ENCODE data around the gene GRK2.

DNA sequence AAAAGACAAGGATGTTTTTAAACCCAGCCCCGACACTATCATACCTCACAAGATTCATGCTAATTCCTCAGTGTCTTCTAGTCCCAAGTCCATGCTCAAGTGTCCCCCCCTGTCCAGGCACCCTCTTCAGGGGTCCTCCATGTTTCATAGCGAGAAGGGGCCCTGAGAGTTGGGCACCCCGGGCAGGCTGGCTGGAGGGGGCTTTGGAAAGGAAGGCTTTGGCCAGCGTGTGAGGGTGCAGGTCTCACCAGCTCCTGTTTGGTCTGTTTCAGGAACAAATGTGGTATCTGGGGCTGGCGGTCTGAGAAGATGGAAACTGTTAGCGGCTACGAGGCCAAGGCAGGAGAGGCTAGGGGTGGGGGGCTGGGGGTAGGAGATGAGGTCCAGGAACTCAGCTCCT, 32.5 kb downstream of the GRK2 start:
- TF ChIP-seq, protein P1, sequence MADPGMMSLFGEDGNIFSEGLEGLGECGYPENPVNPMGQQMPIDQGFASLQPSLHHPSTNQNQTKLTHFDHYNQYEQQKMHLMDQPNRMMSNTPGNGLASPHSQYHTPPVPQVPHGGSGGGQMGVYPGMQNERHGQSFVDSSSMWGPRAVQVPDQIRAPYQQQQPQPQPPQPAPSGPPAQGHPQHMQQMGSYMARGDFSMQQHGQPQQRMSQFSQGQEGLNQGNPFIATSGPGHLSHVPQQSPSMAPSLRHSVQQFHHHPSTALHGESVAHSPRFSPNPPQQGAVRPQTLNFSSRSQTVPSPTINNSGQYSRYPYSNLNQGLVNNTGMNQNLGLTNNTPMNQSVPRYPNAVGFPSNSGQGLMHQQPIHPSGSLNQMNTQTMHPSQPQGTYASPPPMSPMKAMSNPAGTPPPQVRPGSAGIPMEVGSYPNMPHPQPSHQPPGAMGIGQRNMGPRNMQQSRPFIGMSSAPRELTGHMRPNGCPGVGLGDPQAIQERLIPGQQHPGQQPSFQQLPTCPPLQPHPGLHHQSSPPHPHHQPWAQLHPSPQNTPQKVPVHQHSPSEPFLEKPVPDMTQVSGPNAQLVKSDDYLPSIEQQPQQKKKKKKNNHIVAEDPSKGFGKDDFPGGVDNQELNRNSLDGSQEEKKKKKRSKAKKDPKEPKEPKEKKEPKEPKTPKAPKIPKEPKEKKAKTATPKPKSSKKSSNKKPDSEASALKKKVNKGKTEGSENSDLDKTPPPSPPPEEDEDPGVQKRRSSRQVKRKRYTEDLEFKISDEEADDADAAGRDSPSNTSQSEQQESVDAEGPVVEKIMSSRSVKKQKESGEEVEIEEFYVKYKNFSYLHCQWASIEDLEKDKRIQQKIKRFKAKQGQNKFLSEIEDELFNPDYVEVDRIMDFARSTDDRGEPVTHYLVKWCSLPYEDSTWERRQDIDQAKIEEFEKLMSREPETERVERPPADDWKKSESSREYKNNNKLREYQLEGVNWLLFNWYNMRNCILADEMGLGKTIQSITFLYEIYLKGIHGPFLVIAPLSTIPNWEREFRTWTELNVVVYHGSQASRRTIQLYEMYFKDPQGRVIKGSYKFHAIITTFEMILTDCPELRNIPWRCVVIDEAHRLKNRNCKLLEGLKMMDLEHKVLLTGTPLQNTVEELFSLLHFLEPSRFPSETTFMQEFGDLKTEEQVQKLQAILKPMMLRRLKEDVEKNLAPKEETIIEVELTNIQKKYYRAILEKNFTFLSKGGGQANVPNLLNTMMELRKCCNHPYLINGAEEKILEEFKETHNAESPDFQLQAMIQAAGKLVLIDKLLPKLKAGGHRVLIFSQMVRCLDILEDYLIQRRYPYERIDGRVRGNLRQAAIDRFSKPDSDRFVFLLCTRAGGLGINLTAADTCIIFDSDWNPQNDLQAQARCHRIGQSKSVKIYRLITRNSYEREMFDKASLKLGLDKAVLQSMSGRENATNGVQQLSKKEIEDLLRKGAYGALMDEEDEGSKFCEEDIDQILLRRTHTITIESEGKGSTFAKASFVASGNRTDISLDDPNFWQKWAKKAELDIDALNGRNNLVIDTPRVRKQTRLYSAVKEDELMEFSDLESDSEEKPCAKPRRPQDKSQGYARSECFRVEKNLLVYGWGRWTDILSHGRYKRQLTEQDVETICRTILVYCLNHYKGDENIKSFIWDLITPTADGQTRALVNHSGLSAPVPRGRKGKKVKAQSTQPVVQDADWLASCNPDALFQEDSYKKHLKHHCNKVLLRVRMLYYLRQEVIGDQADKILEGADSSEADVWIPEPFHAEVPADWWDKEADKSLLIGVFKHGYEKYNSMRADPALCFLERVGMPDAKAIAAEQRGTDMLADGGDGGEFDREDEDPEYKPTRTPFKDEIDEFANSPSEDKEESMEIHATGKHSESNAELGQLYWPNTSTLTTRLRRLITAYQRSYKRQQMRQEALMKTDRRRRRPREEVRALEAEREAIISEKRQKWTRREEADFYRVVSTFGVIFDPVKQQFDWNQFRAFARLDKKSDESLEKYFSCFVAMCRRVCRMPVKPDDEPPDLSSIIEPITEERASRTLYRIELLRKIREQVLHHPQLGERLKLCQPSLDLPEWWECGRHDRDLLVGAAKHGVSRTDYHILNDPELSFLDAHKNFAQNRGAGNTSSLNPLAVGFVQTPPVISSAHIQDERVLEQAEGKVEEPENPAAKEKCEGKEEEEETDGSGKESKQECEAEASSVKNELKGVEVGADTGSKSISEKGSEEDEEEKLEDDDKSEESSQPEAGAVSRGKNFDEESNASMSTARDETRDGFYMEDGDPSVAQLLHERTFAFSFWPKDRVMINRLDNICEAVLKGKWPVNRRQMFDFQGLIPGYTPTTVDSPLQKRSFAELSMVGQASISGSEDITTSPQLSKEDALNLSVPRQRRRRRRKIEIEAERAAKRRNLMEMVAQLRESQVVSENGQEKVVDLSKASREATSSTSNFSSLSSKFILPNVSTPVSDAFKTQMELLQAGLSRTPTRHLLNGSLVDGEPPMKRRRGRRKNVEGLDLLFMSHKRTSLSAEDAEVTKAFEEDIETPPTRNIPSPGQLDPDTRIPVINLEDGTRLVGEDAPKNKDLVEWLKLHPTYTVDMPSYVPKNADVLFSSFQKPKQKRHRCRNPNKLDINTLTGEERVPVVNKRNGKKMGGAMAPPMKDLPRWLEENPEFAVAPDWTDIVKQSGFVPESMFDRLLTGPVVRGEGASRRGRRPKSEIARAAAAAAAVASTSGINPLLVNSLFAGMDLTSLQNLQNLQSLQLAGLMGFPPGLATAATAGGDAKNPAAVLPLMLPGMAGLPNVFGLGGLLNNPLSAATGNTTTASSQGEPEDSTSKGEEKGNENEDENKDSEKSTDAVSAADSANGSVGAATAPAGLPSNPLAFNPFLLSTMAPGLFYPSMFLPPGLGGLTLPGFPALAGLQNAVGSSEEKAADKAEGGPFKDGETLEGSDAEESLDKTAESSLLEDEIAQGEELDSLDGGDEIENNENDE (IDR thresholded peaks at IDR 0.05; ENCODE audit: low read depth, low read length) = no peak
- TF ChIP-seq, protein P2, sequence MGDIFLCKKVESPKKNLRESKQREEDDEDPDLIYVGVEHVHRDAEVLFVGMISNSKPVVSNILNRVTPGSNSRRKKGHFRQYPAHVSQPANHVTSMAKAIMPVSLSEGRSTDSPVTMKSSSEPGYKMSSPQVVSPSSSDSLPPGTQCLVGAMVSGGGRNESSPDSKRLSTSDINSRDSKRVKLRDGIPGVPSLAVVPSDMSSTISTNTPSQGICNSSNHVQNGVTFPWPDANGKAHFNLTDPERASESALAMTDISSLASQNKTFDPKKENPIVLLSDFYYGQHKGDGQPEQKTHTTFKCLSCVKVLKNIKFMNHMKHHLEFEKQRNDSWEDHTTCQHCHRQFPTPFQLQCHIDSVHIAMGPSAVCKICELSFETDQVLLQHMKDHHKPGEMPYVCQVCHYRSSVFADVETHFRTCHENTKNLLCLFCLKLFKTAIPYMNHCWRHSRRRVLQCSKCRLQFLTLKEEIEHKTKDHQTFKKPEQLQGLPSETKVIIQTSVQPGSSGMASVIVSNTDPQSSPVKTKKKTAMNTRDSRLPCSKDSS (IDR thresholded peaks at IDR 0.05; ENCODE audit: low read depth, partially characterized antibody) = no peak
- TF ChIP-seq, protein P3, sequence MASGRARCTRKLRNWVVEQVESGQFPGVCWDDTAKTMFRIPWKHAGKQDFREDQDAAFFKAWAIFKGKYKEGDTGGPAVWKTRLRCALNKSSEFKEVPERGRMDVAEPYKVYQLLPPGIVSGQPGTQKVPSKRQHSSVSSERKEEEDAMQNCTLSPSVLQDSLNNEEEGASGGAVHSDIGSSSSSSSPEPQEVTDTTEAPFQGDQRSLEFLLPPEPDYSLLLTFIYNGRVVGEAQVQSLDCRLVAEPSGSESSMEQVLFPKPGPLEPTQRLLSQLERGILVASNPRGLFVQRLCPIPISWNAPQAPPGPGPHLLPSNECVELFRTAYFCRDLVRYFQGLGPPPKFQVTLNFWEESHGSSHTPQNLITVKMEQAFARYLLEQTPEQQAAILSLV (tag; IDR thresholded peaks at IDR 0.05) = no peak
- TF ChIP-seq ZSCAN29 (IDR thresholded peaks at IDR 0.05) (no peak), JUN (IDR thresholded peaks at IDR 0.05; ENCODE audit: borderline replicate concordance, low read depth, low read length) (no peak), JUN (CRISPR knock-in tag; IDR thresholded peaks at IDR 0.05; ENCODE audit: borderline replicate concordance) (no peak), NFE2L1 (tag; IDR thresholded peaks at IDR 0.05; ENCODE audit: borderline replicate concordance, low read depth) (no peak), POLR2A (conservative IDR thresholded peaks at IDR 0.05) (no peak), TBL1XR1 (IDR thresholded peaks at IDR 0.05; ENCODE audit: low read length in 2 of 2) (no peak)
- TF ChIP-seq, protein P4, sequence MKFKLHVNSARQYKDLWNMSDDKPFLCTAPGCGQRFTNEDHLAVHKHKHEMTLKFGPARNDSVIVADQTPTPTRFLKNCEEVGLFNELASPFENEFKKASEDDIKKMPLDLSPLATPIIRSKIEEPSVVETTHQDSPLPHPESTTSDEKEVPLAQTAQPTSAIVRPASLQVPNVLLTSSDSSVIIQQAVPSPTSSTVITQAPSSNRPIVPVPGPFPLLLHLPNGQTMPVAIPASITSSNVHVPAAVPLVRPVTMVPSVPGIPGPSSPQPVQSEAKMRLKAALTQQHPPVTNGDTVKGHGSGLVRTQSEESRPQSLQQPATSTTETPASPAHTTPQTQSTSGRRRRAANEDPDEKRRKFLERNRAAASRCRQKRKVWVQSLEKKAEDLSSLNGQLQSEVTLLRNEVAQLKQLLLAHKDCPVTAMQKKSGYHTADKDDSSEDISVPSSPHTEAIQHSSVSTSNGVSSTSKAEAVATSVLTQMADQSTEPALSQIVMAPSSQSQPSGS (CRISPR knock-in tag; IDR thresholded peaks at IDR 0.05) = no peak
- TF ChIP-seq, protein P5, sequence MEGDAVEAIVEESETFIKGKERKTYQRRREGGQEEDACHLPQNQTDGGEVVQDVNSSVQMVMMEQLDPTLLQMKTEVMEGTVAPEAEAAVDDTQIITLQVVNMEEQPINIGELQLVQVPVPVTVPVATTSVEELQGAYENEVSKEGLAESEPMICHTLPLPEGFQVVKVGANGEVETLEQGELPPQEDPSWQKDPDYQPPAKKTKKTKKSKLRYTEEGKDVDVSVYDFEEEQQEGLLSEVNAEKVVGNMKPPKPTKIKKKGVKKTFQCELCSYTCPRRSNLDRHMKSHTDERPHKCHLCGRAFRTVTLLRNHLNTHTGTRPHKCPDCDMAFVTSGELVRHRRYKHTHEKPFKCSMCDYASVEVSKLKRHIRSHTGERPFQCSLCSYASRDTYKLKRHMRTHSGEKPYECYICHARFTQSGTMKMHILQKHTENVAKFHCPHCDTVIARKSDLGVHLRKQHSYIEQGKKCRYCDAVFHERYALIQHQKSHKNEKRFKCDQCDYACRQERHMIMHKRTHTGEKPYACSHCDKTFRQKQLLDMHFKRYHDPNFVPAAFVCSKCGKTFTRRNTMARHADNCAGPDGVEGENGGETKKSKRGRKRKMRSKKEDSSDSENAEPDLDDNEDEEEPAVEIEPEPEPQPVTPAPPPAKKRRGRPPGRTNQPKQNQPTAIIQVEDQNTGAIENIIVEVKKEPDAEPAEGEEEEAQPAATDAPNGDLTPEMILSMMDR (IDR thresholded peaks at IDR 0.05 in 2 of 3, conservative IDR thresholded peaks at IDR 0.05 in 1 of 3; ENCODE audit: insufficient read depth in 2 of 3, low read depth in 1 of 3, low read length in 3 of 3) = no peak

Measured in K562 (cell line).